Measurements from ENCODE around the gene PILRA.

- TF ChIP-seq, protein P1, sequence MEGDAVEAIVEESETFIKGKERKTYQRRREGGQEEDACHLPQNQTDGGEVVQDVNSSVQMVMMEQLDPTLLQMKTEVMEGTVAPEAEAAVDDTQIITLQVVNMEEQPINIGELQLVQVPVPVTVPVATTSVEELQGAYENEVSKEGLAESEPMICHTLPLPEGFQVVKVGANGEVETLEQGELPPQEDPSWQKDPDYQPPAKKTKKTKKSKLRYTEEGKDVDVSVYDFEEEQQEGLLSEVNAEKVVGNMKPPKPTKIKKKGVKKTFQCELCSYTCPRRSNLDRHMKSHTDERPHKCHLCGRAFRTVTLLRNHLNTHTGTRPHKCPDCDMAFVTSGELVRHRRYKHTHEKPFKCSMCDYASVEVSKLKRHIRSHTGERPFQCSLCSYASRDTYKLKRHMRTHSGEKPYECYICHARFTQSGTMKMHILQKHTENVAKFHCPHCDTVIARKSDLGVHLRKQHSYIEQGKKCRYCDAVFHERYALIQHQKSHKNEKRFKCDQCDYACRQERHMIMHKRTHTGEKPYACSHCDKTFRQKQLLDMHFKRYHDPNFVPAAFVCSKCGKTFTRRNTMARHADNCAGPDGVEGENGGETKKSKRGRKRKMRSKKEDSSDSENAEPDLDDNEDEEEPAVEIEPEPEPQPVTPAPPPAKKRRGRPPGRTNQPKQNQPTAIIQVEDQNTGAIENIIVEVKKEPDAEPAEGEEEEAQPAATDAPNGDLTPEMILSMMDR (optimal IDR thresholded peaks at IDR 0.05 in 1 of 3, IDR thresholded peaks at IDR 0.05 in 1 of 3, conservative IDR thresholded peaks at IDR 0.05 in 1 of 3; ENCODE audit: extremely low read depth in 1 of 3, insufficient read depth in 2 of 3, low read length in 3 of 3), result no peak
- TF ChIP-seq EZH2 (IDR thresholded peaks at IDR 0.05; ENCODE audit: low read length), result no peak
Observed at GRCh38 chr7:100372256-100372655, 1.0 kb upstream of the PILRA start.

Data from keratinocyte (primary cell).